ENCODE results near the gene HHEX.

- TF ChIP-seq POLR2A (IDR thresholded peaks at IDR 0.05): no peak
- no peak for TF ChIP-seq CTCF (IDR thresholded peaks at IDR 0.05)
- TF ChIP-seq POLR2AphosphoS5 (IDR thresholded peaks at IDR 0.05): peak; percentile 39
Measured at GRCh38 chr10:92690915-92691590, 1.3 kb downstream of the HHEX start.
